GM12878 (cell line): ENCODE data around the gene DHPS. TPM values are rescaled to one million over a fixed set of nuclear protein-coding genes. Genes with fewer than 3 reads are reported as not detected.

ENCODE experiments used
- CHD4 ChIP-seq: fragments of 200-600 bp; sonication (generic); IDR thresholded peaks from 2 replicates; pipeline ENCODE4 v1.6.1; 2016; ENCODE audit warnings: mild to moderate bottlenecking
- E2F8 ChIP-seq: fragments of 450-650 bp; IDR thresholded peaks from 2 replicates; pipeline ENCODE4 v1.6.1; 2018; ENCODE audit warnings: mild to moderate bottlenecking, low read depth, moderate library complexity; ENCODE audit not compliant: partially characterized antibody
- ELK1 ChIP-seq: IDR thresholded peaks from 2 replicates; pipeline ENCODE4 v1.6.1; 2012; ENCODE audit warnings: low read depth, low read length, improper control_type of control experiment
- ESRRA ChIP-seq: IDR thresholded peaks from 2 replicates; pipeline ENCODE4 v1.6.1; 2012; ENCODE audit warnings: mild to moderate bottlenecking, low read length, improper control_type of control experiment
- MTA2 ChIP-seq: fragments of 450-650 bp; IDR thresholded peaks from 2 replicates; pipeline ENCODE4 v1.6.1; 2016; ENCODE audit warnings: low read depth, mild to moderate bottlenecking, moderate library complexity
- NFYA ChIP-seq: IDR thresholded peaks from 2 replicates; pipeline ENCODE4 v1.6.1; 2011; ENCODE audit warnings: low read depth, mild to moderate bottlenecking, low read length, improper control_type of control experiment, borderline replicate concordance
- RAD51 ChIP-seq: fragments of 450-650 bp; IDR thresholded peaks from 2 replicates; pipeline ENCODE4 v1.6.1; 2016; ENCODE audit warnings: moderate library complexity, mild to moderate bottlenecking, inconsistent platforms
- SIX5 ChIP-seq: IDR thresholded peaks from 2 replicates; pipeline ENCODE4 v1.6.1; 2011; ENCODE audit warnings: mild to moderate bottlenecking, low read depth, low read length, moderate library complexity; ENCODE audit not compliant: severe bottlenecking
- ZNF592 ChIP-seq: fragments of 450-650 bp; IDR thresholded peaks from 2 replicates; pipeline ENCODE4 v1.6.1; 2017; ENCODE audit warnings: mild to moderate bottlenecking, moderate library complexity
- polyA plus RNA-seq, 11 experiments: library from polyadenylated mRNA; depleted of rRNA in 4 of 11; unstranded in 6 of 11; stranded (reverse) in 5 of 11; fragments of >200 nt; fragmentation: Nextera tagmentation in 4 of 11; fragmentation: Illumina TruSeq in 1 of 11; extraction: Ambion mirVana in 4 of 11; extraction: Trizol in 1 of 11; gene quantifications; 1 replicate in 1 of 11; 2 replicates in 10 of 11; pipeline versions ENCODE4 v1.2.1 to v1.2.3, GENCODE V29; 2011 to 2016; ENCODE audit warnings: inconsistent platforms in 2 of 11, missing spikeins in 2 of 11, low read depth in 1 of 11
- total RNA-seq, 4 experiments: library from RNA; depleted of rRNA in 3 of 4; stranded (reverse); fragments of >200 nt in 3 of 4; fragmentation: Illumina TruSeq in 1 of 4; extraction: Trizol in 1 of 4; gene quantifications; 2 replicates each; pipeline versions ENCODE4 v1.2.1 to v1.2.3, GENCODE V29; 2013 to 2021

Gene DHPS
- total and polyA plus RNA-seq, 10 of the 15 experiments (the other 5 are each of a cell fraction or from before 2014, with no cell fraction given) = 36.4 to 104 (median 83.4) TPM

GRCh38 chr19:12660980-12661379 is 20.7 kb downstream of the DHPS start (continued):
- no peak for TF ChIP-seq ZNF592
- no peak for TF ChIP-seq RAD51
- no peak for TF ChIP-seq CHD4
- TF ChIP-seq E2F8 = no peak
- no peak for TF ChIP-seq MTA2
- TF ChIP-seq SIX5 = no peak
- no peak for TF ChIP-seq NFYA
- no peak for TF ChIP-seq ESRRA
- no peak for TF ChIP-seq ELK1
- TF ChIP-seq, all 136 proteins: peak for 0
